H9 (cell line): ENCODE measurements around the gene NPHS2. TPM values are rescaled to one million over a fixed set of nuclear protein-coding genes. Genes with fewer than 3 reads are reported as not detected.

ENCODE experiments used
- DNase-seq: peaks from one replicate; pipeline ENCODE4 v3.0.0-alpha.2; 2017
- H2AFZ ChIP-seq: one replicate; pipeline ENCODE4 v1.6.1; 2013; ENCODE audit warnings: mild to moderate bottlenecking, low read length, control low read depth, moderate library complexity
- H2AK5ac ChIP-seq: 2 replicates; pipeline ENCODE4 v1.6.1; 2013; ENCODE audit warnings: low read length, control low read depth, mixed read lengths; ENCODE audit not compliant: insufficient read length
- H2BK120ac ChIP-seq: one replicate; pipeline ENCODE4 v1.6.1; 2013; ENCODE audit warnings: low read depth, mild to moderate bottlenecking, low read length, control low read depth, inconsistent platforms; ENCODE audit not compliant: poor library complexity, severe bottlenecking
- H2BK12ac ChIP-seq: 2 replicates; pipeline ENCODE4 v1.6.1; 2013; ENCODE audit warnings: low read length, control low read depth, mixed read lengths, low read depth; ENCODE audit not compliant: insufficient read length
- H2BK15ac ChIP-seq: 2 replicates; pipeline ENCODE4 v1.6.1; 2013; ENCODE audit warnings: low read depth, low read length, control low read depth
- H2BK20ac ChIP-seq: one replicate; pipeline ENCODE4 v1.6.1; 2013; ENCODE audit warnings: low read depth, mild to moderate bottlenecking, low read length, control low read depth, inconsistent platforms; ENCODE audit not compliant: poor library complexity, severe bottlenecking
- H2BK5ac ChIP-seq: 2 replicates; pipeline ENCODE4 v1.6.1; 2013; ENCODE audit warnings: low read length, control low read depth, mixed read lengths; ENCODE audit not compliant: insufficient read length
- H3K14ac ChIP-seq: 2 replicates; pipeline ENCODE4 v1.6.1; 2013; ENCODE audit warnings: low read length, control low read depth; ENCODE audit not compliant: insufficient read depth
- H3K18ac ChIP-seq: 2 replicates; pipeline ENCODE4 v1.6.1; 2013; ENCODE audit warnings: low read depth, mild to moderate bottlenecking, mixed read lengths, low read length, control low read depth; ENCODE audit not compliant: insufficient read length
- H3K23ac ChIP-seq: 2 replicates; pipeline ENCODE4 v1.6.1; 2013; ENCODE audit warnings: low read length, control low read depth, mixed read lengths, low read depth; ENCODE audit not compliant: insufficient read length
- H3K23me2 ChIP-seq: 2 replicates; pipeline ENCODE4 v1.6.1; 2013; ENCODE audit warnings: low read depth, mild to moderate bottlenecking, mixed read lengths, low read length, control low read depth; ENCODE audit not compliant: insufficient read length, poor library complexity, severe bottlenecking
- H3K27ac ChIP-seq: 2 replicates; pipeline ENCODE4 v1.5.1; 2013; ENCODE audit warnings: low read length, control low read depth, mixed read lengths, low read depth; ENCODE audit not compliant: insufficient read length
- H3K27me3 ChIP-seq: 2 replicates; pipeline ENCODE4 v1.6.1; 2013; ENCODE audit warnings: low read length, control low read depth, inconsistent platforms; ENCODE audit not compliant: insufficient read depth
- H3K4ac ChIP-seq: 2 replicates; pipeline ENCODE4 v1.6.1; 2013; ENCODE audit warnings: low read depth, mild to moderate bottlenecking, control low read depth, inconsistent platforms, low read length, moderate library complexity
- H3K4me1 ChIP-seq: 2 replicates; pipeline ENCODE4 v1.6.1; 2013; ENCODE audit warnings: low read length, control low read depth, inconsistent platforms; ENCODE audit not compliant: insufficient read depth
- H3K4me2 ChIP-seq: 2 replicates; pipeline ENCODE4 v1.6.1; 2013; ENCODE audit warnings: low read length, control low read depth, mixed read lengths; ENCODE audit not compliant: insufficient read length, insufficient read depth
- H3K56ac ChIP-seq: 2 replicates; pipeline ENCODE4 v1.6.1; 2013; ENCODE audit warnings: low read depth, mild to moderate bottlenecking, mixed read lengths, low read length, control low read depth; ENCODE audit not compliant: insufficient read length
- H3K79me1 ChIP-seq: 2 replicates; pipeline ENCODE4 v1.6.1; 2013; ENCODE audit warnings: low read depth, mild to moderate bottlenecking, moderate library complexity, low read length, control low read depth, inconsistent platforms; ENCODE audit not compliant: insufficient read depth, poor library complexity, severe bottlenecking
- H3K79me2 ChIP-seq: 2 replicates; pipeline ENCODE4 v1.6.1; 2013; ENCODE audit warnings: low read length, control low read depth, inconsistent platforms; ENCODE audit not compliant: insufficient read depth
- H3K9ac ChIP-seq: 2 replicates; pipeline ENCODE4 v1.6.1; 2013; ENCODE audit warnings: low read length, control low read depth, mixed read lengths; ENCODE audit not compliant: insufficient read length; ENCODE audit errors: extremely low read depth
- H3K9me3 ChIP-seq: one replicate; pipeline ENCODE4 v1.6.1; 2013; ENCODE audit warnings: low read depth, low read length, inconsistent platforms; ENCODE audit not compliant: control insufficient read depth
- H3T11ph ChIP-seq: one replicate; pipeline ENCODE4 v1.6.1; 2013; ENCODE audit warnings: mild to moderate bottlenecking, low read length, control low read depth, inconsistent platforms
- H4K20me1 ChIP-seq: one replicate; pipeline ENCODE4 v1.6.1; 2013; ENCODE audit not compliant: control insufficient read depth, insufficient read length, insufficient read depth
- H4K5ac ChIP-seq: 2 replicates; pipeline ENCODE4 v1.6.1; 2013; ENCODE audit warnings: low read depth, mild to moderate bottlenecking, mixed read lengths, low read length, control low read depth; ENCODE audit not compliant: insufficient read length
- H4K8ac ChIP-seq: replicated peaks from 2 replicates; pipeline ENCODE4 v1.6.1; 2013; ENCODE audit warnings: low read length, control low read depth, mixed read lengths, low read depth; ENCODE audit not compliant: insufficient read length
- H4K91ac ChIP-seq: 2 replicates; pipeline ENCODE4 v1.6.1; 2013; ENCODE audit warnings: low read depth, mild to moderate bottlenecking, moderate library complexity, mixed read lengths, low read length, control low read depth; ENCODE audit not compliant: insufficient read length
- H3K27ac Mint-ChIP-seq, 3 experiments: 2 replicates in 2 of 3; 3 replicates in 1 of 3; pipeline ENCODE4 v1.8.0; 2020 to 2021; ENCODE audit warnings: mixed read lengths in 3 of 3, mild to moderate bottlenecking in 1 of 3, moderate library complexity in 1 of 3
- H3K27me3 Mint-ChIP-seq: 2 replicates; pipeline ENCODE4 v1.8.0; 2021; ENCODE audit warnings: low read depth, mild to moderate bottlenecking, moderate library complexity, mixed read lengths
- H3K36me3 Mint-ChIP-seq, 3 experiments: 2 replicates in 2 of 3; 3 replicates in 1 of 3; pipeline ENCODE4 v1.8.0; 2020 to 2021; ENCODE audit warnings: low read depth in 3 of 3, mixed read lengths in 3 of 3; ENCODE audit not compliant: insufficient read depth in 1 of 3
- H3K4me1 Mint-ChIP-seq, 2 experiments: 2 replicates each; pipeline ENCODE4 v1.8.0; 2020; ENCODE audit warnings: mixed read lengths in 2 of 2
- H3K4me3 Mint-ChIP-seq, 2 experiments: 2 replicates in 1 of 2; 3 replicates in 1 of 2; pipeline ENCODE4 v1.8.0; 2020 to 2021; ENCODE audit warnings: mild to moderate bottlenecking in 2 of 2, mixed read lengths in 2 of 2, moderate library complexity in 1 of 2
- H3K9me3 Mint-ChIP-seq, 2 experiments: 2 replicates in 1 of 2; 3 replicates in 1 of 2; pipeline ENCODE4 v1.8.0; 2020; ENCODE audit warnings: mild to moderate bottlenecking in 2 of 2, mixed read lengths in 2 of 2, moderate library complexity in 1 of 2
- CTCF ChIP-seq: fragments of 200-600 bp; sonication (generic); conservative IDR thresholded peaks from 3 replicates; pipeline ENCODE4 v1.8.0; 2021; ENCODE audit warnings: antibody characterized with exemption, mild to moderate bottlenecking
- WGBS: extraction: QIAGEN DNeasy Blood & Tissue Kit; methylation state at CpG from one replicate; pipeline ENCODE4 v1.1.7; 2013; ENCODE audit warnings: missing lambda C conversion rate, low lambda C conversion rate, mixed read lengths; ENCODE audit not compliant: insufficient read length; ENCODE audit errors: extremely low coverage; 5-methylcytosine and 5-hydroxymethylcytosine counted together
- total RNA-seq: library from RNA; stranded (reverse); gene quantifications from 2 replicates; pipeline ENCODE4 v1.2.1, GENCODE V29; 2021

Gene NPHS2
- total RNA-seq, 1 experiment from 2014 or later = not detected

GRCh38 chr1:179510038-179510437 lies 65.7 kb downstream of the NPHS2 start:
- H4K20me1 ChIP-seq = no peaks in the 10 kb centered on the region
- H3K27ac Mint-ChIP-seq = no peak overlapping the region
- no peak overlapping the region for H3K23ac ChIP-seq
- TF ChIP-seq CTCF = no peak
- H3K36me3 Mint-ChIP-seq = peaks cover 0 to 2% (median 0%) of the 10 kb centered on the region in 3 experiments; a peak in 1 of 7 replicates
- no peak overlapping the region for H3K27ac ChIP-seq
- no peak overlapping the region for H3K14ac ChIP-seq
- H3K4me1 ChIP-seq = no peaks in the 10 kb centered on the region
- no peak overlapping the region for H2AK5ac ChIP-seq
- no peak overlapping the region for H2BK15ac ChIP-seq
- no peak overlapping the region for H3T11ph ChIP-seq
- H4K8ac ChIP-seq = no peak overlapping the region
- no peak overlapping the region for H4K5ac ChIP-seq
- no peak overlapping the region for H3K56ac ChIP-seq
- no peak overlapping the region for H3K4me3 Mint-ChIP-seq
- H3K4me2 ChIP-seq = no peak overlapping the region
- no peaks in the 10 kb centered on the region for H3K79me2 ChIP-seq
- no peak overlapping the region for H2AFZ ChIP-seq
- no peaks in the 10 kb centered on the region for H3K9me3 ChIP-seq
- no peak overlapping the region for H3K9ac ChIP-seq
- peaks cover 5 to 17% of the 10 kb centered on the region in 2 experiments; a peak in 4 of 5 replicates for H3K9me3 Mint-ChIP-seq
- no peak overlapping the region for H2BK20ac ChIP-seq
- no peak for DNase-seq
- no peak overlapping the region for H2BK120ac ChIP-seq
- H3K79me1 ChIP-seq = no peaks in the 10 kb centered on the region
- H3K4me1 Mint-ChIP-seq = peaks cover 0 to 6% of the 10 kb centered on the region in 2 experiments; a peak in 1 of 4 replicates
- H3K18ac ChIP-seq = no peak overlapping the region
- H3K27me3 Mint-ChIP-seq = no peaks in the 10 kb centered on the region; the same call in 1 of the 2 replicates
- no peak overlapping the region for H2BK5ac ChIP-seq
- no peak overlapping the region for H3K4ac ChIP-seq
- no CpG with 5 or more reads among the region's 2 CpGs for WGBS
- no peaks in the 10 kb centered on the region for H3K23me2 ChIP-seq
- H2BK12ac ChIP-seq = no peak overlapping the region
- H4K91ac ChIP-seq = no peak overlapping the region
- no peaks in the 10 kb centered on the region for H3K27me3 ChIP-seq
